ENCODE results near the gene PRTFDC1. TPM values are rescaled to one million over a fixed set of nuclear protein-coding genes. Genes with fewer than 3 reads are reported as not detected.

PRTFDC1 gene
- polyA plus RNA-seq, 1 donor, result 46.0 TPM

Other genes with a start within 250 kb of the PRTFDC1 start
- gene ARHGAP21, start 228.7 kb downstream of the PRTFDC1 start, polyA plus RNA-seq (ENCODE audit: insufficient read length), result 107 TPM
- 4.1 TPM for gene ENKUR, start 63.6 kb upstream of the PRTFDC1 start, polyA plus RNA-seq (ENCODE audit: insufficient read length)
- 17.4 TPM for gene THNSL1, start 64.0 kb upstream of the PRTFDC1 start, polyA plus RNA-seq (ENCODE audit: insufficient read length)
- 0.27 TPM for gene GPR158, start 222.4 kb upstream of the PRTFDC1 start, polyA plus RNA-seq (ENCODE audit: insufficient read length)